ENCODE measurements around the gene IER3. TPM values are rescaled to one million over a fixed set of nuclear protein-coding genes. Genes with fewer than 3 reads are reported as not detected.

IER3 gene
- total and polyA plus RNA-seq, 9 of the 15 experiments (the other 6 are each of a cell fraction or from before 2014, with no cell fraction given), result 1.5 to 30.0 (median 11.5) TPM

DNA sequence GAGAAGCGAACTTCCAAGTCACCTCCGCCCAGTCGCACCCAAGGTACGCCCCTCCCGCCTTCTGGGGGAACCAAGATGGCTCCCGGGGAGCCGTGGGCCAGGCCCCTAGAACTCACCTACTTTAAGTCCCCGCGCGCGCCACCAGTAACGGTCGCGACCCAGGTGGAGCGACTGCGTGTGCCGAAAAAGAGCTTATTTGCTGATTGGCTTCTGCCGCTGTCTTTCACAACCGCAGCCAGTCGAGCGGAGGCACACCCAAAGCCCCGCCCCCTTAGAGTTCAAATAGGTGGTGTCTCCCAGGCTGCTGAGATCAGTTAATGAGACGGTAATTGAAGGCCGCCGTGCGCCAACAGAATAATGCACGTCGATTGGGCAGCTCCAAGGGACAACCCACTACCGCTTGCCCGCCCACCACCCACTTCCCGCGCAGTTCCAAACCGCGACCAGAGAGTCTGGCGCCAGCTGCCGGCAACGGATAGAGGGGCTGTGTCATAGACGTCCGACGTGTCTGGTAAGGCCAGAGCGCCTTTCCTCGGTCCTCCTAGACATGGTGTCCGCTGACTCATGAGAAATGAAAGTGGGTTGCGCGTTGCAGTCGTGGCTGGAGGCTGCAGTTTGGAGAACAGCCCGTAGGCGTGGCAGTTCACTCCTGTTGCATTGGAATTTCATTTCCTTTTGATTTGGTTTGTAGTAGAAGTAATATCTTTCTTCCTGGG, 27.1 kb downstream of the IER3 start, which contains the start of gene MDC1 (continued):
- TF ChIP-seq RBBP5 (IDR thresholded peaks at IDR 0.05; ENCODE audit: borderline replicate concordance, insufficient read depth, low read length, poor library complexity, severe bottlenecking) (peak; percentile 71), SMAD1 (IDR thresholded peaks at IDR 0.05; ENCODE audit: low read depth, low read length, partially characterized antibody) (peak; percentile 80), MITF (IDR thresholded peaks at IDR 0.05) (no peak), MAFF (IDR thresholded peaks at IDR 0.05; ENCODE audit: low read length) (peak; percentile 96), ZBTB9 (CRISPR knock-in tag; IDR thresholded peaks at IDR 0.05) (peak; percentile 0; the same call in 1 of the 2 replicates), FUS (optimal IDR thresholded peaks at IDR 0.05; ENCODE audit: low read depth, low read length) (no peak), GABPB1 (CRISPR knock-in tag; IDR thresholded peaks at IDR 0.05) (peak; percentile 80), CTBP1 (IDR thresholded peaks at IDR 0.05; ENCODE audit: borderline replicate concordance) (peak; percentile 91; the same call in 1 of the 2 replicates), NRF1 (conservative IDR thresholded peaks at IDR 0.05 in 1 of 2, IDR thresholded peaks at IDR 0.05 in 1 of 2) (peak; percentile 93 to 94), TAF1 (IDR thresholded peaks at IDR 0.05; ENCODE audit: control insufficient read depth, extremely low read depth, insufficient read depth, low read length, severe bottlenecking) (peak; percentile 96), ZBTB8A (IDR thresholded peaks at IDR 0.05; ENCODE audit: partially characterized antibody) (no peak), MCM5 (IDR thresholded peaks at IDR 0.05; ENCODE audit: low read depth) (no peak), TFAM (CRISPR knock-in tag; conservative IDR thresholded peaks at IDR 0.05) (no peak), SREBF2 (CRISPR knock-in tag; IDR thresholded peaks at IDR 0.05) (no peak), CEBPZ (IDR thresholded peaks at IDR 0.05; ENCODE audit: borderline replicate concordance, low read depth, low read length) (0 out of 2 replicates have a peak, but pooled peaks have one; percentile 13), RBM14 (IDR thresholded peaks at IDR 0.05; ENCODE audit: borderline replicate concordance, insufficient read depth, low read depth, low read length) (no peak), FOXA3 (CRISPR knock-in tag; conservative IDR thresholded peaks at IDR 0.05 in 1 of 2, IDR thresholded peaks at IDR 0.05 in 1 of 2) (0 out of 4 replicates have a peak, but pooled peaks of 1 of the 2 experiments have one; percentile 30), ZNF830 (CRISPR knock-in tag; IDR thresholded peaks at IDR 0.05) (peak; percentile 28; the same call in 1 of the 2 replicates)
- TF ChIP-seq, protein P1, sequence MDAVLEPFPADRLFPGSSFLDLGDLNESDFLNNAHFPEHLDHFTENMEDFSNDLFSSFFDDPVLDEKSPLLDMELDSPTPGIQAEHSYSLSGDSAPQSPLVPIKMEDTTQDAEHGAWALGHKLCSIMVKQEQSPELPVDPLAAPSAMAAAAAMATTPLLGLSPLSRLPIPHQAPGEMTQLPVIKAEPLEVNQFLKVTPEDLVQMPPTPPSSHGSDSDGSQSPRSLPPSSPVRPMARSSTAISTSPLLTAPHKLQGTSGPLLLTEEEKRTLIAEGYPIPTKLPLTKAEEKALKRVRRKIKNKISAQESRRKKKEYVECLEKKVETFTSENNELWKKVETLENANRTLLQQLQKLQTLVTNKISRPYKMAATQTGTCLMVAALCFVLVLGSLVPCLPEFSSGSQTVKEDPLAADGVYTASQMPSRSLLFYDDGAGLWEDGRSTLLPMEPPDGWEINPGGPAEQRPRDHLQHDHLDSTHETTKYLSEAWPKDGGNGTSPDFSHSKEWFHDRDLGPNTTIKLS (IDR thresholded peaks at IDR 0.05; ENCODE audit: borderline replicate concordance, low read depth), result peak; percentile 99
